SK-N-SH treated with all-trans-retinoic acid at 6 μM for 48 hours (cell line): ENCODE data around the gene PTBP3.

ENCODE experiments used
- ATAC-seq: fragments of 200-7000 bp; cut with Tn5 transposase; 3 replicates; pipeline ENCODE4 v1.9.1; 2020; ENCODE audit warnings: mild to moderate bottlenecking, moderate library complexity
- ARNTL ChIP-seq: fragments of 450-650 bp; formaldehyde crosslinking; IDR thresholded peaks from 2 replicates; pipeline ENCODE4 v1.5.0; 2020; ENCODE audit warnings: low read depth, mild to moderate bottlenecking, moderate library complexity, borderline replicate concordance
- BACH2 ChIP-seq: fragments of 250-450 bp; sonication (Bioruptor Pico); IDR thresholded peaks from 2 replicates; pipeline ENCODE4 v1.9.0; 2021; ENCODE audit warnings: mild to moderate bottlenecking, borderline replicate concordance
- CSDC2 ChIP-seq: fragments of 250-450 bp; sonication (Bioruptor Pico); IDR thresholded peaks from 2 replicates; pipeline ENCODE4 v1.5.0; 2020; ENCODE audit warnings: mild to moderate bottlenecking, moderate library complexity
- ESRRG ChIP-seq: fragments of 250-450 bp; sonication (Bioruptor Pico); IDR thresholded peaks from 2 replicates; pipeline ENCODE4 v1.6.1; 2021; ENCODE audit warnings: mild to moderate bottlenecking
- GLIS3 ChIP-seq: fragments of 250-450 bp; sonication (Bioruptor Pico); IDR thresholded peaks from 2 replicates; pipeline ENCODE4 v1.5.0; 2020; ENCODE audit warnings: mild to moderate bottlenecking, moderate library complexity
- ISL1 ChIP-seq: fragments of 250-450 bp; sonication (Bioruptor Pico); IDR thresholded peaks from 2 replicates; pipeline ENCODE4 v2.1.2; 2022; ENCODE audit warnings: mild to moderate bottlenecking, moderate library complexity
- OSR1 ChIP-seq: fragments of 250-450 bp; sonication (Bioruptor Pico); IDR thresholded peaks from 2 replicates; pipeline ENCODE4 v1.8.0; 2022; ENCODE audit warnings: moderate library complexity, mild to moderate bottlenecking, inconsistent platforms
- PPARA ChIP-seq: fragments of 250-450 bp; sonication (Bioruptor Pico); IDR thresholded peaks from 2 replicates; pipeline ENCODE4 v1.5.0; 2020; ENCODE audit warnings: mild to moderate bottlenecking, borderline replicate concordance
- RARB ChIP-seq: fragments of 250-450 bp; sonication (Bioruptor Pico); IDR thresholded peaks from 2 replicates; pipeline ENCODE4 v1.8.0; 2021; ENCODE audit warnings: mild to moderate bottlenecking, moderate library complexity
- SNAI2 ChIP-seq: fragments of 250-450 bp; sonication (Bioruptor Pico); IDR thresholded peaks from 2 replicates; pipeline ENCODE4 v1.5.0; 2020; ENCODE audit warnings: mild to moderate bottlenecking, moderate library complexity
- TCF4 ChIP-seq: fragments of 250-450 bp; sonication (Bioruptor Pico); IDR thresholded peaks from 2 replicates; pipeline ENCODE4 v1.8.0; 2021; ENCODE audit warnings: mild to moderate bottlenecking, moderate library complexity, borderline replicate concordance
- TOX ChIP-seq: fragments of 250-450 bp; sonication (Bioruptor Pico); IDR thresholded peaks from 2 replicates; pipeline ENCODE4 v1.8.0; 2021; ENCODE audit warnings: mild to moderate bottlenecking, moderate library complexity, borderline replicate concordance
- ZC3H10 ChIP-seq: fragments of 250-450 bp; sonication (Bioruptor Pico); IDR thresholded peaks from 2 replicates; pipeline ENCODE4 v1.5.1; 2021; ENCODE audit warnings: mild to moderate bottlenecking, moderate library complexity
- ZFP3 ChIP-seq: fragments of 250-450 bp; sonication (Bioruptor Pico); IDR thresholded peaks from 2 replicates; pipeline ENCODE4 v1.5.0; 2020; ENCODE audit warnings: mild to moderate bottlenecking, moderate library complexity
- ZFP30 ChIP-seq: fragments of 450-650 bp; formaldehyde crosslinking; IDR thresholded peaks from 2 replicates; pipeline ENCODE4 v1.5.0; 2022; ENCODE audit warnings: mild to moderate bottlenecking, moderate library complexity
- ZNF565 ChIP-seq: fragments of 450-650 bp; formaldehyde crosslinking; conservative IDR thresholded peaks from 2 replicates; pipeline ENCODE4 v1.5.0; 2020; ENCODE audit warnings: low read depth, mild to moderate bottlenecking, moderate library complexity
- ZNF70 ChIP-seq: fragments of 450-650 bp; formaldehyde crosslinking; IDR thresholded peaks from 2 replicates; pipeline ENCODE4 v1.5.0; 2020; ENCODE audit warnings: mild to moderate bottlenecking, moderate library complexity
- ZNF8 ChIP-seq: fragments of 450-650 bp; formaldehyde crosslinking; IDR thresholded peaks from 2 replicates; pipeline ENCODE4 v1.5.0; 2020; ENCODE audit warnings: mild to moderate bottlenecking, moderate library complexity
- TF ChIP-seq, protein P1 (sequence below): fragments of 250-450 bp; sonication (Bioruptor Pico); IDR thresholded peaks from 2 replicates; pipeline ENCODE4 v1.5.0; 2020; ENCODE audit warnings: mild to moderate bottlenecking, moderate library complexity
- TF ChIP-seq, protein P2 (sequence below): fragments of 250-450 bp; sonication (Bioruptor Pico); IDR thresholded peaks from 2 replicates; pipeline ENCODE4 v1.8.0; 2020; ENCODE audit warnings: mild to moderate bottlenecking, moderate library complexity, borderline replicate concordance
- TF ChIP-seq, protein P3 (sequence below): fragments of 250-450 bp; sonication (Bioruptor Pico); IDR thresholded peaks from 2 replicates; pipeline ENCODE4 v1.5.1; 2020; ENCODE audit warnings: low read depth, mild to moderate bottlenecking, moderate library complexity
- TF ChIP-seq, protein P4 (sequence below): fragments of 250-450 bp; sonication (Bioruptor Pico); IDR thresholded peaks from 2 replicates; pipeline ENCODE4 v1.8.0; 2021; ENCODE audit warnings: low read depth, mild to moderate bottlenecking, moderate library complexity, borderline replicate concordance
- TF ChIP-seq, protein P5 (sequence below): fragments of 250-450 bp; sonication (Bioruptor Pico); IDR thresholded peaks from 2 replicates; pipeline ENCODE4 v1.5.1; 2021; ENCODE audit warnings: mild to moderate bottlenecking, moderate library complexity

The PTBP3 gene

DNA sequence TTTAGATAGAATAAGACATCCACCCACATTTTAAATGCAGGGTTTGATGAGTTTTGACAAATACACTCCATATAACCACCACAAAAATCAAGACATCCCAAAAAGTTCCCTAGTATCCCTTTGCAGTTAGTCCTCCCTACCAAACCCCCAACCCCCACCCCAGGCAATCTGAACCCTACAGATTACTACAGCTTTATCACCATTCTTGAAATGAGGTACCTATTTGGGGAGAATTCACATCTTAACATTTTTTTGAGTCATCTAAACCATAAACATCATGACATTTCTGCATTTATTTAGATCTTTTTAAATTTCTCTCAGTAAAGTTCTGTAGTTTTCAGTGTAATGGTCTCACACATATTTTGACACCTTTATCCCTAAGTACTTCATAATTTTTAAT is 53.9 kb downstream of the PTBP3 start:
- no peak for TF ChIP-seq ARNTL (CRISPR knock-in tag)
- TF ChIP-seq, protein P1, sequence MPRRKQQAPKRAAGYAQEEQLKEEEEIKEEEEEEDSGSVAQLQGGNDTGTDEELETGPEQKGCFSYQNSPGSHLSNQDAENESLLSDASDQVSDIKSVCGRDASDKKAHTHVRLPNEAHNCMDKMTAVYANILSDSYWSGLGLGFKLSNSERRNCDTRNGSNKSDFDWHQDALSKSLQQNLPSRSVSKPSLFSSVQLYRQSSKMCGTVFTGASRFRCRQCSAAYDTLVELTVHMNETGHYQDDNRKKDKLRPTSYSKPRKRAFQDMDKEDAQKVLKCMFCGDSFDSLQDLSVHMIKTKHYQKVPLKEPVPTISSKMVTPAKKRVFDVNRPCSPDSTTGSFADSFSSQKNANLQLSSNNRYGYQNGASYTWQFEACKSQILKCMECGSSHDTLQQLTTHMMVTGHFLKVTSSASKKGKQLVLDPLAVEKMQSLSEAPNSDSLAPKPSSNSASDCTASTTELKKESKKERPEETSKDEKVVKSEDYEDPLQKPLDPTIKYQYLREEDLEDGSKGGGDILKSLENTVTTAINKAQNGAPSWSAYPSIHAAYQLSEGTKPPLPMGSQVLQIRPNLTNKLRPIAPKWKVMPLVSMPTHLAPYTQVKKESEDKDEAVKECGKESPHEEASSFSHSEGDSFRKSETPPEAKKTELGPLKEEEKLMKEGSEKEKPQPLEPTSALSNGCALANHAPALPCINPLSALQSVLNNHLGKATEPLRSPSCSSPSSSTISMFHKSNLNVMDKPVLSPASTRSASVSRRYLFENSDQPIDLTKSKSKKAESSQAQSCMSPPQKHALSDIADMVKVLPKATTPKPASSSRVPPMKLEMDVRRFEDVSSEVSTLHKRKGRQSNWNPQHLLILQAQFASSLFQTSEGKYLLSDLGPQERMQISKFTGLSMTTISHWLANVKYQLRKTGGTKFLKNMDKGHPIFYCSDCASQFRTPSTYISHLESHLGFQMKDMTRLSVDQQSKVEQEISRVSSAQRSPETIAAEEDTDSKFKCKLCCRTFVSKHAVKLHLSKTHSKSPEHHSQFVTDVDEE = no peak
- TF ChIP-seq, protein P2, sequence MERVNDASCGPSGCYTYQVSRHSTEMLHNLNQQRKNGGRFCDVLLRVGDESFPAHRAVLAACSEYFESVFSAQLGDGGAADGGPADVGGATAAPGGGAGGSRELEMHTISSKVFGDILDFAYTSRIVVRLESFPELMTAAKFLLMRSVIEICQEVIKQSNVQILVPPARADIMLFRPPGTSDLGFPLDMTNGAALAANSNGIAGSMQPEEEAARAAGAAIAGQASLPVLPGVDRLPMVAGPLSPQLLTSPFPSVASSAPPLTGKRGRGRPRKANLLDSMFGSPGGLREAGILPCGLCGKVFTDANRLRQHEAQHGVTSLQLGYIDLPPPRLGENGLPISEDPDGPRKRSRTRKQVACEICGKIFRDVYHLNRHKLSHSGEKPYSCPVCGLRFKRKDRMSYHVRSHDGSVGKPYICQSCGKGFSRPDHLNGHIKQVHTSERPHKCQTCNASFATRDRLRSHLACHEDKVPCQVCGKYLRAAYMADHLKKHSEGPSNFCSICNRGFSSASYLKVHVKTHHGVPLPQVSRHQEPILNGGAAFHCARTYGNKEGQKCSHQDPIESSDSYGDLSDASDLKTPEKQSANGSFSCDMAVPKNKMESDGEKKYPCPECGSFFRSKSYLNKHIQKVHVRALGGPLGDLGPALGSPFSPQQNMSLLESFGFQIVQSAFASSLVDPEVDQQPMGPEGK (CRISPR knock-in tag) = no peak
- ATAC-seq = no peak

DNA sequence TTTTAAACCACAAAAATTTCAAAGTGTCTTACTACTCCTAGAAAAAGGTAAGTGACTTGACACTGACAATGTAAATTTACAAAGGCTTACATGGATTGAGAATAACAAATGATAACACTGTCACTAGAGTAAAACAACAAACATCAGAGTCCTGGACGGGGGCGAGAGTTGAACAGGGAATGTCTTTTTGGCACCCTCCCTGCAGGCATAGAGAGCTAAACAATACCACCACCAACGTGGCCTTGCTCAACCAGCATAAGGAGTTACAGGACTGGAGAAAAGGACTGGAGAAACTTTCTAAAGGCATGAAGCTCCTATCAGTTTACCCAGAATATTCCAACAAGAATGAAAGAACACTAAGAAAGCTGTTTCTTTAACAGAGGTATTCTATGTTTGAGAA is 55.3 kb downstream of the PTBP3 start:
- no peak for ATAC-seq
- no peak for TF ChIP-seq ARNTL (CRISPR knock-in tag)
- TF ChIP-seq ZNF70 = no peak
- no peak for TF ChIP-seq TCF4 (CRISPR knock-in tag)
- TF ChIP-seq TOX = no peak
- no peak for TF ChIP-seq BACH2 (CRISPR knock-in tag)
- no peak for TF ChIP-seq ISL1 (CRISPR knock-in tag)
- TF ChIP-seq, protein P3, sequence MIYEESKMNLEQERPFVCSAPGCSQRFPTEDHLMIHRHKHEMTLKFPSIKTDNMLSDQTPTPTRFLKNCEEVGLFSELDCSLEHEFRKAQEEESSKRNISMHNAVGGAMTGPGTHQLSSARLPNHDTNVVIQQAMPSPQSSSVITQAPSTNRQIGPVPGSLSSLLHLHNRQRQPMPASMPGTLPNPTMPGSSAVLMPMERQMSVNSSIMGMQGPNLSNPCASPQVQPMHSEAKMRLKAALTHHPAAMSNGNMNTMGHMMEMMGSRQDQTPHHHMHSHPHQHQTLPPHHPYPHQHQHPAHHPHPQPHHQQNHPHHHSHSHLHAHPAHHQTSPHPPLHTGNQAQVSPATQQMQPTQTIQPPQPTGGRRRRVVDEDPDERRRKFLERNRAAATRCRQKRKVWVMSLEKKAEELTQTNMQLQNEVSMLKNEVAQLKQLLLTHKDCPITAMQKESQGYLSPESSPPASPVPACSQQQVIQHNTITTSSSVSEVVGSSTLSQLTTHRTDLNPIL (CRISPR knock-in tag) = no peak
- no peak for TF ChIP-seq ZFP3 (CRISPR knock-in tag)
- TF ChIP-seq ESRRG (CRISPR knock-in tag) = no peak
- no peak for TF ChIP-seq GLIS3
- TF ChIP-seq, all 23 proteins: peak for 0

DNA sequence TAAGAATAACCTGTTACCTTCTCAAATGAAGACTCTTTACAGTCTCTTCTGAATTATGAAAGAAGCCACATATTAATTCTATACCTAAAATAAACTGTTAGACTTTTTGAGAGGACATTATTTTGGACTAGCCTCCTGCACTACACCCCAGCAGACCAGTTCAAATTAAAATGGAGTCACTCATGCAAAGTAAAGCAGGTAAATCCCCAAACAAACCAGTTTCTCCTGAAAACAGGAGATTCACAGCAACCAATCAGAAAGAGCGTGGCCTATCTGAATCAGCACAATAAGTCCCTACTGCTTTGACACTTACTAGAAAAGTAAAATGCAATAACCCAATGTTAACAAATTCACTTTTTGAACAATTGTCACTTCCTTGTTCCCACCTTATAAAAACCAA is 58.8 kb downstream of the PTBP3 start:
- ATAC-seq = no peak
- TF ChIP-seq ARNTL (CRISPR knock-in tag) (no peak), GLIS3 (no peak), TCF4 (CRISPR knock-in tag) (no peak), ZNF565 (no peak), ESRRG (CRISPR knock-in tag) (no peak), TOX (no peak), ZNF8 (CRISPR knock-in tag) (no peak), SNAI2 (CRISPR knock-in tag) (no peak), BACH2 (CRISPR knock-in tag) (no peak), RARB (CRISPR knock-in tag) (no peak), ZFP30 (no peak), PPARA (CRISPR knock-in tag) (no peak), CSDC2 (CRISPR knock-in tag) (no peak), OSR1 (no peak), ZFP3 (CRISPR knock-in tag) (no peak), ZC3H10 (CRISPR knock-in tag) (no peak)
- TF ChIP-seq, protein P4, sequence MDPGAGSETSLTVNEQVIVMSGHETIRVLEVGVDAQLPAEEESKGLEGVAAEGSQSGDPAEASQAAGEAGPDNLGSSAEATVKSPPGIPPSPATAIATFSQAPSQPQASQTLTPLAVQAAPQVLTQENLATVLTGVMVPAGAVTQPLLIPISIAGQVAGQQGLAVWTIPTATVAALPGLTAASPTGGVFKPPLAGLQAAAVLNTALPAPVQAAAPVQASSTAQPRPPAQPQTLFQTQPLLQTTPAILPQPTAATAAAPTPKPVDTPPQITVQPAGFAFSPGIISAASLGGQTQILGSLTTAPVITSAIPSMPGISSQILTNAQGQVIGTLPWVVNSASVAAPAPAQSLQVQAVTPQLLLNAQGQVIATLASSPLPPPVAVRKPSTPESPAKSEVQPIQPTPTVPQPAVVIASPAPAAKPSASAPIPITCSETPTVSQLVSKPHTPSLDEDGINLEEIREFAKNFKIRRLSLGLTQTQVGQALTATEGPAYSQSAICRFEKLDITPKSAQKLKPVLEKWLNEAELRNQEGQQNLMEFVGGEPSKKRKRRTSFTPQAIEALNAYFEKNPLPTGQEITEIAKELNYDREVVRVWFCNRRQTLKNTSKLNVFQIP = no peak
- TF ChIP-seq, protein P5, sequence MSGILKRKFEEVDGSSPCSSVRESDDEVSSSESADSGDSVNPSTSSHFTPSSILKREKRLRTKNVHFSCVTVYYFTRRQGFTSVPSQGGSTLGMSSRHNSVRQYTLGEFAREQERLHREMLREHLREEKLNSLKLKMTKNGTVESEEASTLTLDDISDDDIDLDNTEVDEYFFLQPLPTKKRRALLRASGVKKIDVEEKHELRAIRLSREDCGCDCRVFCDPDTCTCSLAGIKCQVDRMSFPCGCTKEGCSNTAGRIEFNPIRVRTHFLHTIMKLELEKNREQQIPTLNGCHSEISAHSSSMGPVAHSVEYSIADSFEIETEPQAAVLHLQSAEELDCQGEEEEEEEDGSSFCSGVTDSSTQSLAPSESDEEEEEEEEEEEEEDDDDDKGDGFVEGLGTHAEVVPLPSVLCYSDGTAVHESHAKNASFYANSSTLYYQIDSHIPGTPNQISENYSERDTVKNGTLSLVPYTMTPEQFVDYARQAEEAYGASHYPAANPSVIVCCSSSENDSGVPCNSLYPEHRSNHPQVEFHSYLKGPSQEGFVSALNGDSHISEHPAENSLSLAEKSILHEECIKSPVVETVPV (CRISPR knock-in tag) = no peak
- TF ChIP-seq, protein P1 = no peak
- TF ChIP-seq, protein P3 (CRISPR knock-in tag) = no peak
